ENCODE data around the gene SIAH1. TPM values are rescaled to one million over a fixed set of nuclear protein-coding genes. Genes with fewer than 3 reads are reported as not detected.
"Not testable (repeated sequence)": the region's sequence is repeated elsewhere in the genome, so short reads cannot be mapped to it uniquely, and the experiment has no call there.

SIAH1 gene
- total RNA-seq, 1 donor, result 28.9 TPM

DNA sequence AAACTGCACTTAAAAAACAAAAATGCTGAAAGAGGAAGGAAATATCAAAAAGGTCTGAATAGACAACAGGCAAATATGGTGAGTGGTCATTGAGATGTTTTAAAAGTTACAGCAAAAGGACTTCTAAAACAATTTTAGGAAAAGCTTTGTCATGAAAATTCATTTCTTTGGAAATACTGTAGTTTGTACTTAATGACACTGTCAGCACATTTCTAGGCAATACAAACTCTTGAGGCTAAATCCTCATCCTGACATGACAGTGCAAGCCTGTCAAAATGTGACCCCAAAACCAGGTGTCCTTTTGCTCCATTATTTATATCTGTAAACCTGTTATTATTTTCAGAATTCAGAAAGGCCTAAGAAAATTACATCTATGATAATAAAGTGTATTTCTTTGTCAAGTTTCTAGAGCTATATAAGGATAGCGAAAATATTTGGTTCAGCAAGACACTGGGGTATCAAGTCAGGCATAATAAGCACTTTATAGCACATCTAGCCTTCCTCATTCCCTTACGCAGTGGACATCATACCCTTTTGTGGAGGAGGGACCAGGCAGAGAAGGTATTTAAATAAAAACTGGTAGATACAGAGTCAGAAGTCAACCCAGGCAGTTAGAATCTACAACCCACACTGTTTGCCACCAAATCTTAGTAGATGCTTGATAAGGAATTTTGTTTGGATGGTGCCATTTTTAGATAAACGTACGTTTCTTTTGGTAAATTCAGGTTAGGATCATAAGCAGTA lies 28.4 kb downstream of the SIAH1 start:
- H3K4me3 ChIP-seq (ENCODE audit: low read depth, low read length), result no peak overlapping the region
- TF ChIP-seq, protein P1, sequence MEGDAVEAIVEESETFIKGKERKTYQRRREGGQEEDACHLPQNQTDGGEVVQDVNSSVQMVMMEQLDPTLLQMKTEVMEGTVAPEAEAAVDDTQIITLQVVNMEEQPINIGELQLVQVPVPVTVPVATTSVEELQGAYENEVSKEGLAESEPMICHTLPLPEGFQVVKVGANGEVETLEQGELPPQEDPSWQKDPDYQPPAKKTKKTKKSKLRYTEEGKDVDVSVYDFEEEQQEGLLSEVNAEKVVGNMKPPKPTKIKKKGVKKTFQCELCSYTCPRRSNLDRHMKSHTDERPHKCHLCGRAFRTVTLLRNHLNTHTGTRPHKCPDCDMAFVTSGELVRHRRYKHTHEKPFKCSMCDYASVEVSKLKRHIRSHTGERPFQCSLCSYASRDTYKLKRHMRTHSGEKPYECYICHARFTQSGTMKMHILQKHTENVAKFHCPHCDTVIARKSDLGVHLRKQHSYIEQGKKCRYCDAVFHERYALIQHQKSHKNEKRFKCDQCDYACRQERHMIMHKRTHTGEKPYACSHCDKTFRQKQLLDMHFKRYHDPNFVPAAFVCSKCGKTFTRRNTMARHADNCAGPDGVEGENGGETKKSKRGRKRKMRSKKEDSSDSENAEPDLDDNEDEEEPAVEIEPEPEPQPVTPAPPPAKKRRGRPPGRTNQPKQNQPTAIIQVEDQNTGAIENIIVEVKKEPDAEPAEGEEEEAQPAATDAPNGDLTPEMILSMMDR (IDR thresholded peaks at IDR 0.05; ENCODE audit: insufficient read depth, low read depth, low read length), result no peak
- DNase-seq (ENCODE audit: low read depth), result no peak

DNA sequence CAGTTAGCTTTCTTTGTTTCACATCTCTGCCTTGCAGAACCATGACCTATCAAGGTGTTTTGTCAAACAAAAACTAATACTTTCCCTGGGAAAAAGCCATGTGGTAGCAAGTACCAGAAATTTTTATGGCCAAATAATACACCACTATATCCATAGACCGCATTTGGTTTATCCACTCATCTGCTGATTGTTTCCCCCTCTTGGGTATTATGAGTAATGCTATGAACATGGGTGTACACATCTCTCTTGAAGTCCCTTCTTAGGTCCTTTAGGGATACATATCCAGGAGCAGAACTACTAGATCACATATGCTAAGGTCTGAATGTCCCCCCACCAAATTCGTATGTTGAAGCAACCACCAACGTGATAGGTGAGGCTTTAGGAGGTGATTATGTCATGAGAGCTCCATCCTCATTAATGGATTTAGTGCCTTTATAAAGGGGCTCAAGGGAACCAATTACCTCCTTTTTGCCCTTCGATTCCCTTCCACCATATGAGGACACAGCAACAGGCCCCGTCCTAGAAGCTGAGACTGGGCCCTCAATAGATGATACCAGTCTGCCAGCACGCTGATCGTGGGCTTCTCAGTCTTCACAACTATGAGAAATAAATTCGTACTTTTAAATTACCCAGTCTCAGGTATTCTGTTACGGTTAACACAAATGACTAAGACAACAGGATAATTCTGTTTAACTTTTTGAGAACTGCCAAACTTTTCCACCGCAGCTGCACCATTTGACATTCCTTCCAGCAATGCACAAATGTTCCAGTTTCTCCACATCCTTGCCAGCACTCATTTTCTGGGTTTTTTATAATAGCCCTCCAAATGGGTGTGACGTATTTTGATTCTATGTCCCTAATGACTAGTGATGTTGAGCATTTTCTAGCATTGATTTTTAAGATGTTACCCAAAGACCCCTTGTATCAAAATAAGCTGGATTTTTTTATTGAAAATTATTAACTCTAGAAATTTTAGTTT lies 30.0 kb downstream of the SIAH1 start:
- DNase-seq (ENCODE audit: low read depth), result no peak
- TF ChIP-seq, protein P1 (IDR thresholded peaks at IDR 0.05; ENCODE audit: insufficient read depth, low read depth, low read length), result no peak
- no peak overlapping the region for H3K4me3 ChIP-seq (ENCODE audit: low read depth, low read length)

DNA sequence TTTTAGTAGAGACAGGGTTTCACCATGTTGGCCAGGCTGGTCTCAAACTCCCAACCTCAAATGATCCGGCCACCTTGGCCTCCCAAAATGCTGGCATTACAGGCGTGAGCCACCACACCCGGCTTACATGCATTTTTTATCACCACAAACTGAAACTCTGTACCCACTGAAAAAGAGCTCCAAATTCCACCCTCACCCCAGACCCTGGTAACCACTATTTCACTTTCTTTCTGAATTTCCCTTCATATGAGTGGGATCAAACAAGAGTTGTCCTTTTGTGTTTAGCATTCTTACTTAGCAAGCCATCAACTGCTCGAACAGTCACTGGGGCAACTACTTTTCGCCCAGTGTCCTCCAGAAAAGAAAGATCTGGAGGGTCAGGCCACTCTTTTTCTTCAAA lies 30.8 kb downstream of the SIAH1 start:
- not testable (repeated sequence) for H3K4me3 ChIP-seq (ENCODE audit: low read depth, low read length); DNase-seq (ENCODE audit: low read depth)

GRCh38 chr16:48353565-48354163 lies 31.5 kb downstream of the SIAH1 start:
- TF ChIP-seq, protein P1 (IDR thresholded peaks at IDR 0.05; ENCODE audit: insufficient read depth, low read depth, low read length), result peak; percentile 94
- peak; percentile 81 for DNase-seq (ENCODE audit: low read depth)
- no peak overlapping the region for H3K4me3 ChIP-seq (ENCODE audit: low read depth, low read length)

DNA sequence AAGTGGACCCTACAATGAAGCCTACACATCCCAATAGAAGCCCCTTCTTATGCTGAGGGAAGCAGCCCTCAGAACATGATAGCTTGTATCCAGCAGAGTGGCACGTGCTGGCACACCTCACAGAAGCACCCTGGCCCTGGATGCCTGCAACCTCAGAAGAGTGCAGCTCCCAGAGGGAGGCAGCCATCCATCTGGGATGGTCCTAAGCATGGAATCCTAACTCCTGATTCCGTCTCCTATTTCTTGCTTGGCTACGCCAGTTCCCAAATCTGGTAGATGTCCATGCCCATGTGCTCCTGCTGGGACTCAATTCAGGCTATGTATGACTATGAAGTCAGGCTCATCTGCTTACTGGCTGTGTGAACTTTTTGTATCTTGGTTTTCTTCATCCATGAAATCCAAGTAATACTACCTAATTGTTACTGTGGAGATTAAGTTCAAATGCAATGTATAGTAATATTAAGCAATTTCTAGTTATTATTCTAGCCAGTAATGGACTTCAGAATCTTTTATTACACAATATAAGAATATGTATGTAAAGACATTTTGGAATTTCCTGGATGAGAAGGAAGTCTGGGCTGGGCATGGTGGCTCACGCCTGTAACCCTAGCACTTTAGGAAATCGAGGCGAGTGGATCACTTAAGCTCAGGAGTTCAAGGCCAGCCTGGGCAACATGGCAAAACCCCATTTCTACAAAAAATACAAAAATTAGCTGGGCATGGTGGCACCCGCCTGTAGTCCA lies 32.4 kb downstream of the SIAH1 start:
- H3K4me3 ChIP-seq (ENCODE audit: low read depth, low read length), result no peak overlapping the region
- TF ChIP-seq, protein P1 (IDR thresholded peaks at IDR 0.05; ENCODE audit: insufficient read depth, low read depth, low read length), result no peak
- no peak for DNase-seq (ENCODE audit: low read depth)

DNA sequence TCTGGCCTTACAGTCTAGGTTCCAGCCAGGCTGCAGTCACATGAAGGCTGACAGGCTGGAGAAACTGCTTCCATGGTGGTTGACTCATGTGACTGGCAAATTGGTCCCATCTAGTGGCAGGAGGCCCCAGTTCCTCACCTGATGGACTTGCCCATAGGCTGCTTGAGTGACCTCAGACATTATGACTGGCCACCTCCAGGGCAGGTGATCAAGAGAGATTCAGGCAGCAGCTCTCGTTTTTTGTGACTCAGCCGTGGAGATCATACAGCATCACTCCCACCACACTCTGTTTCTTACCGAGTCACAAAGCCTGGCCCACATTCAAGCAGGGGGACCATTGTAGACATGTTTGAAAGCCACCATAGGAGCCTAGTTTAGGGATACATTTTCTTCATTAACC lies 34.5 kb downstream of the SIAH1 start:
- no peak overlapping the region for H3K4me3 ChIP-seq (ENCODE audit: low read depth, low read length)
- TF ChIP-seq, protein P1 (IDR thresholded peaks at IDR 0.05; ENCODE audit: insufficient read depth, low read depth, low read length), result no peak
- no peak for DNase-seq (ENCODE audit: low read depth)
